Measurements from ENCODE around the gene ARHGAP30.
A peak's percentile ranks its signal among the peaks of the same experiment; 100 is the strongest.
"Not testable (repeated sequence)": the region's sequence is repeated elsewhere in the genome, so short reads cannot be mapped to it uniquely, and the experiment has no call there.

The ARHGAP30 gene

DNA sequence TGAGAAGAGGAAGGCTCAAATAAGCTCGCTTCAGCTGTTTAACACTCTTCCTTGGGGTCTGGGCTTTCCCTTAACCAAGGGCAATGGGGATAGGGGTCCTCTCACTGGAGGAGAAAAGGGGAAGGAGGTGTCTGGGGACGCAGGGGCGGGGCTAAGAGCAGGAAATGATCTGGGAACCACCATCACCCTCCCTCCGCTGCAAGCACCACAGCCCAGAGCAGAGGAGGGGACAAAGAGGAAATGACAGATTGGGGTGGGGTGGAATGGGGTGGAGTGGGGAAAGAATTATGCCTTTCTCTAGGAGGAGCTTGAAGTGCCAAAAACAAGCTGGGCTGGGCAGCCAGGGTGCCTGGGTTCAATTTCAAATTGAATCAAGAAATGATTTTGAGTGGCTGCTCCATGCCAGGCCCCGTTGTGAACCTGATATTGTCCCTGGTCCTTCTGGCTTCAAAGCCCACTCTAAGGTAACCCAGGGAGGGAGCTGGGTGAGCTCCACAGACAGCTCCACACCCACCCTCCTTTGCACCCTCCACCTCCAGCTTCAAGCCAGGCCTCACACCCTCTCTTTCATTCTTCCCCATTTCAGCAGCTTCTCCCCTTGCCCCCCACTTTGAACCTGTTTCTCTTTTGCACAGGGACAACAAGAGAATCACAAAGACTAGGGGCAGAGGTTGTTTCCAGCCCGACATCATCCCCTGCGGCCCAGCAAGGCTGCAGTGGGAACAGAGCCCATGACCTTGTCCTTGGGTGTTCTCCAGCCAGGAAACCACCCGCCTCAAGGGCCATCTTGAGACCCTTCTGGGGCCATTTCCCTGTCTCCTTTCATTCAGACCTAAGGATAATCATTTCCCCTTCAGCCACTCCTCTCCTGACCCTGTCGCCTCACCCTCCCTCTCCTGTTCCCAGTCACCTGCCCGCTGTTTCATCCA lies 1.1 kb downstream of the ARHGAP30 start:
- no peak for FAIRE-seq

DNA sequence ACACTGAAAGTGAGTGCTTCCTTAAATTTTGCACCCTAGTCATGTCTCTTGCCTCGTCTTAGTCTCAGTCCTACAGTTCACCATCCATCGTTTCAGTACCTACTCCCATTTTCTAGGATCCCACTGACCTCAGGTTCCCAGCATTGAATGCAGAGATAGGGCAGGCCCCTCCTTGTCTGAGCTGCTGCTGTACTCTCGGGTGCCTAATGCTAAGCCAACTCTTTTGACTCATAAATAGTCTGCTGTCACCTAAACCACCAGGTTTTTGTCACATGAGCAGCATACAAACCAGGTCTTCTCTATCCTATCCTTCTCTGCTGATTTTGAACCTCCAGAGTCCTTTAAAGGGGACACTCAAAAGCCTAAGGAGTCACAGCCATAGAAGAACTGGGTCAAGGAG lies 3.0 kb downstream of the ARHGAP30 start:
- FAIRE-seq = no peak

DNA sequence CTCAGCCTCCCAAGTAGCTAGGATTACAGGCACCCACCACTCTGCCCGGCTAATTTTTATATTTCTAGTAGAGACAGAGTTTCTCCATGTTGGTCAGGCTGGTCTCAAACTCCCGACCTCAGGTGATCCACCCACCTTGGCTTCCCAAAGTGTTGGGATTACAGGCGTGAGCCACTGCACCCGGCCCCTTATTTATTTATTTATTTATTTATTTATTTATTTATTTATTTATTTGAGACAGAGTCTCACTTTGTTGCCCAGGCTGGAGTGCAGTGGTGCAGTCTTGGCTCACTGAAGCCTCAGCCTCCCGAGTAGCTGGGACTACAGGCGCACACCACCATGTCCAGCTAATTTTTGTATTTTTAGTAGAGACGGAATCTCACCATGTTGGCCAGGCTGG lies 4.0 kb downstream of the ARHGAP30 start:
- not testable (repeated sequence) for FAIRE-seq

DNA sequence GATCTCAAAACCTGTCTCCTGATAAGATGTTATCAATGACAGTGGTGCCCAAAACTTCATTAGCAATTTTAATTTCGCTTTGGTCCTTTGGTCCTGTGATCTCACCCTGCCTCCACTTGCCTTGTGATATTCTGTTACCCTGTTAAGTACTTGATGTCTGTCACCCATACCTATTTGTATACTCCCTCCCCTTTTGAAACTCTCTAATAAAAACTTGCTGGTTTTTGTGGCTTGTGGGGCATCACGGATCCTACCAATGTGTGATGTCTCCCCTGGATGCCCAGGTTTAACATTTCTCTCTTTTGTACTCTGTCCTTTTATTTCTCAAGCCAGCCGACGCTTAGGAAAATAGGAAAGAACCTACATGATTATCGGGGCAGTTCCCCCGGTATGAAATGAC lies 5.8 kb downstream of the ARHGAP30 start:
- not testable (repeated sequence) for FAIRE-seq

DNA sequence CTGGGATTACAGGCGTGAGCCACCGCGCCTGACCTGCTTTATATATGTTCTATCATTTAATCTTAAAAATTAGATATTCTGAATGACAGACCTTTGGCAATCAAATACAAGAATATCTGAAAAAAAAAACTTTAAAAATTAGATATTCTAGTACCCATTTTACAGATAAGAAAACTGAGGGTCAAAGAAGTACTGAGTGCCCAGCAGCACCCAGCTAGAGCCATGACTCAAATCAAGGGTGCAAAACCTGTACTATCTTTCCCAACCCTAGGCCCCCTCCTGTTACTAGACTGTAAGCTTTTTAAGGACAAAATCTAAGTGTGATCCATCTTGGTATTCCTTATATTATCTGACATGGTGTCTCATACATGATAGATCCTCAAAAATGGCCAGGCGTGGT lies 8.3 kb downstream of the ARHGAP30 start:
- FAIRE-seq = no peak

DNA sequence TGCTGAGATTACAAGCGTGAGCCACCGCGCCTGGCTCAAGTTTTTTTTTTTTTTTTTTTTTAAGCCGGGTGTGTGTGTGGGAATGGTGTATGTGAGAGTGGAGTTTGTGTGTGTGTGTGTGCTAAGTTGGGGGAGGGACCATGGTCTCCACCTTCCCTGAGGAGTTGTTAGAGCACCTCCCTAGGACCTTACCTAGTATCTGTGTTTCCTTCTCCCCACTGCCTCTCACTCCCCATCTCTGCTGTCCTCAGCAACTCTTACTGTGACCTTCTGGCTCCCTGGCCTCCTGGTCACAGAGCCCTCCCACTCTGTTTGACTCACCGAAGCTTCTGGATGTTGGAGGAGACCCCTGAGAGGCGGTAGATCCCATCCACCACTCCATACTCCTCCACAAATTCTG lies 10.4 kb downstream of the ARHGAP30 start:
- no peak for FAIRE-seq

DNA sequence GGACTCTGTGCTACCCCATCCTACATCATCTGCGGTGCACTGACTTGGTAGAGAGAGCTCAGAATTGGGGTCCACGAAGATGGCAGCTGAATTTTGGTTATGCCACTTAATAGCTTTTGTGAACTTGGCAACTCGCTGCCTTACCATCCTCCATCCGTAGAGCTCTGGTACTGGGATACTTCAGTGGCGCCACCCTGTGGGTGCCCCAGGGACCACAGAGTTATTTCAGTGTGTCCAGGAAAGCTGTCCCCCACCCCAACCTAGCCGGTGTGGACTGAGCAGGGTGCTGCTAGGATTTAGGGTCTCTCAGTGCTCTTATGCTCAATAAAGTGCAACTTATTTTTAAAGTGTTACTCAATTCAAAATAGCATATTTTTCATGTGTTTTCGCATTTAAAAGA lies 14.9 kb downstream of the ARHGAP30 start:
- FAIRE-seq = no peak

DNA sequence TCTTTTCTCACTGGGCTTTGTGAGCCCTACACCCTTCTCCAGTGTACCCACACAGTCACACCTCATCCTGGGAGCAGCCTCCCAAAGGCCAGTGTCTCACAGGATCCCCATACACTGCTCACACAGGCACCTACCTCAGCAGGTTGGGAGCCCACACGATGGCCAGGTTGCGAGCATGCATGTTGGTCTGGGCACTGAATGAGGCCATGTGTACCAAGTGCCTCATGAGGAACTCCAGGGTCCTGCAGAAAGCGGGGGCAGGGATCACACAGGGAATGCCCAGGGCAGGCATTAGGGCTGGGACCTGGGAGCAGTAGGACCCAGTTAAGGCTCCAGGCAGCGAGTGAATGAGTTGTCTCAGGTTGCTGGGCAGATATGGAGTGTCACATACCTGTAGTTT lies 15.5 kb downstream of the ARHGAP30 start:
- no peak for FAIRE-seq

DNA sequence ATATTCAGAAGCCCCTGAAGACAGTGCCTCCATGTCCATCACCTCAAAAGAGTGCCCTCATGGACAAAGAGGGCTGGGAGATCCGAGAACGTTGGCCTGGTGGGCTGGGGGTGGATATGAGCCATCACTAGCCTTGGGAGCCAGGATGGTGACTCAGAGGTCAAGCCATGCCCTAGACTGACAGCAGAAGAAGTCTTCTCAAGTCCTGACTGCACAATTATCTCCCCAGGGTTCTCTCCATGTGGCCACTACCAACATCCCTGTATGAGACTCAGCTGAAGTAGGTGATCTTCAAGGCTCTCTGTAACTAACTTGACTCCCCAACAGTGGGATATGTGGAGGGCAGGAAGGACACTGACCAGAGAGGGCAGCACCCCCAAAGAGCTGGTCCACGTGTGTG lies 16.8 kb downstream of the ARHGAP30 start:
- FAIRE-seq = no peak

DNA sequence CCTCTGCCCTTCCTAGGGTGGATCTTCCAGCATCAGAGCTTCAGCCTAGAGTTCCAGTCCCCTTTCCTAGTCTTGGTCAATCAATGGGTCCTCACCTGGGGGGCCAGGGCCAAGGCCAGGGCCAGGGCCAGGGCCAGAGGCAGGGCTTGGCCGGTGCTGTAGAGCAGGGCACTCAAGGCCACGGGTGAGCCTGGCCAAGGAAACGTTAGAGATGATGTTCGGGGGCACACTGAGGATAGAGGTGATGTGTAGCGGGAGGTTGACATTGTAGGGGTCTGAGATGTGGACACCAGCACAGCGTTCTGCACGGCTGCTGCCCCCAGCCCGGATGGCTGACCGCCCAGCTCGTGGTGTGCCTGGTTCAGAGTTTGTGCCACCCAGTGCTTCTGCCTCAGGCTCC lies 18.5 kb downstream of the ARHGAP30 start:
- FAIRE-seq = no peak

DNA sequence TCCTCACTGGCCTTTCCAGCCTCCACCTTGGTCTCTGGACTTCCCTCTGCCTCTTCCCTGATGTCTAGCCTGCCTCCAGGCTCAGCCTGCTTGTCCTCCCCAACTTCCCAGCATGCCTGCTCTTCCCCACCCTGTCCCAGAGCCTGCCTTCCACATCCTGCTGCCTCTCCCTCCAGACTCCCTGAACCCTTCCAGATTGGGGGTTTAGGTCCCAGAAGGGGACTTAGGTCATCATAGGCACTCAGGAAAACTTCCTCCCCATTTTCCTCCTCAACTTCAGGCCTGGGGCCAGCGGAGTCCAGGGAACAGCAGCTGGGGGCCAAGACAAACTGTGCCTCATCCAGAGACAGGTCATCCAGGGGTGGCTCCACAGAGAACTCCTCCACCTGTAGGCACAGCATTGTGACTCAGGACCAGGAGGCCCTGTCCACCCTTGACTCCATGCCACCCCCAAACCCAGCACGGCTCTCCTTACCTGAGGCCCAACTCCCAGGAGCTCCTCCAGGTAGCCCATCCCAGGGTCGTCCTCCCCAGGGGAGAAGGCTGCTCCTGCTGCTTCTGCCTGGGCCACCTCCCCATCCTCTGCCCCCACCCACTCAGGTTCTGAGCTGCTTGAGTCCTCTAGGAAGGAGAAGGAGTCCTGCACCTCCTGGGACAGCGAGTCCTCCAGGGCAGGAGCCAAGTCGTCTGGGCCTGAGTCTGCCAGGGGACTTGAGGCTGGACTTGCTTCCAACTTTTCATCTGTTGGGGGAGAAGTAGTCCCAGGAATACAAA lies 20.6 kb downstream of the ARHGAP30 start:
- no peak for FAIRE-seq

DNA sequence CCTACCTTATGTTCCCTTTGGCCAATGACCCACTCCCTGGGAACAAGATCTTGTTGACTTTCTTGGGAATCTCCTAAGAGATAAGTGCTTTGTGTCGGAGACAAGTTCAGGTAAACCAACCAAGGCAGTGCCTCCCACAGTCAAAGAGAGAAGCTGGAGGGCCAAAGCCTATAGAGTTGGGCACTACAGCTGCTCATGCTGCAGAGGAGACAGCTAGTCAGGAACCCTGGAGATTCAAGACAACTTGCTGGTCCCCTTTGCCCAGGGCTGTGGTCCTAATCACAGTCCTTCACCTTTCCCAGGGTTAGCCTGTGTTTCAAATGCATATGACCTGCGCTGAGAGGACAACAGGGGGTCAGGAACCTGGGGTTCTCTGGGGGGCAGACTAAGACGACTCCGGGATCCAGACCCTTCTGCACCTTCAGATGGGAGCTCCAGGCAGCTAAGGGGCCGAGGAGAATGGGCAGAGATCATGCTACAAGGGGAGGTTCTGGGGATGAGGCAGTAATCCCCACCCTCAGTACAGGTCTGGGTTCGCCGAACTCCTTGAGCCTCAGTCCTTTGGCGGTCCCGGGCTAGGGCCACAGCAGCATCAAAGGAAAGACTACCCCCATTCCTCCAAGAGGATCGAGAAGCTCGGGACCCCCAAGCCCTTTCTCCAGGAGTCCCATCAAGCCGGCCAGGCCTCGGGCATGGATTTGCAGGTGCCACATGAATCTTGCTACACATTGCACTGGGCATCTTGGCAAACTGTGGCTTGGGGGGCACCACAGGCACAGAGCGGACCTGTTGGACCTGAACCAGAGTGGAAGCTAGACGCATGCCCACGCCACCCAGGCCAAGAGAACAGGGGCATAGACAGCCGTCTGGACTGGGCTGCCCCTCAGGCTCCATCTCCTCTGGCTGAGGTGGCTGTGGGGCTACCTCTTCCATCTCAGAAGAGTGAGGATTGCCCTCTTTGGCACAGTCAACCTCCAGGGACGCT lies 22.0 kb downstream of the ARHGAP30 start:
- no peak for FAIRE-seq

DNA sequence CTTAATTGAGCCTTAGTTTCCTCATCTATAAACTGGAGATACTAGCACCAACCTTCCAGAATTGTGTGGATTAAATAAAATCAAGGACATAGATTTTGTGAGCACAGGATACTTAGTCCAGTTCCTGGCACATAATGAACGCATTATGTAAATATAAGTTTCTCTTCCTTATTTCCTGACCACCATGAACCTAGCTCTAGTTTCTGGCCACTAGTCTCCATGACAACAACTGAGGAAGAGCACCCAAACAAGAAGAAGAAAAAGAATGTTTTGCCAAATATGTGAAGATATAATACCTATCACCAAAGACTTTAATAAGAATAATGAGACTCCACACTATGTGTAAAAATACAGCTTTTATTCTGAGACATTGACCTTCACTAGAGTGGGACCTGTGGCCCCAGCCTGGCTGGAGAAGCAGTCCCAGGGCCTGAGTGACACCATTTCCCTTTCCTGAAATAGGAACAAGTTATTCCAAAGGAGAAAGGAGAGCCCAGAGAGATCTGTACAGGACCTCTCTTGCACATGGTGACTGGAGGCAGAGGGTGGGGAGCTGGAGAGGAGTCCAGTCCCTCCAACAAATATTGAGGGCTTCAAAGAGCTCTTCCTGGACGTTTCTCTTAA lies 23.0 kb downstream of the ARHGAP30 start:
- peak; percentile 75 for FAIRE-seq

DNA sequence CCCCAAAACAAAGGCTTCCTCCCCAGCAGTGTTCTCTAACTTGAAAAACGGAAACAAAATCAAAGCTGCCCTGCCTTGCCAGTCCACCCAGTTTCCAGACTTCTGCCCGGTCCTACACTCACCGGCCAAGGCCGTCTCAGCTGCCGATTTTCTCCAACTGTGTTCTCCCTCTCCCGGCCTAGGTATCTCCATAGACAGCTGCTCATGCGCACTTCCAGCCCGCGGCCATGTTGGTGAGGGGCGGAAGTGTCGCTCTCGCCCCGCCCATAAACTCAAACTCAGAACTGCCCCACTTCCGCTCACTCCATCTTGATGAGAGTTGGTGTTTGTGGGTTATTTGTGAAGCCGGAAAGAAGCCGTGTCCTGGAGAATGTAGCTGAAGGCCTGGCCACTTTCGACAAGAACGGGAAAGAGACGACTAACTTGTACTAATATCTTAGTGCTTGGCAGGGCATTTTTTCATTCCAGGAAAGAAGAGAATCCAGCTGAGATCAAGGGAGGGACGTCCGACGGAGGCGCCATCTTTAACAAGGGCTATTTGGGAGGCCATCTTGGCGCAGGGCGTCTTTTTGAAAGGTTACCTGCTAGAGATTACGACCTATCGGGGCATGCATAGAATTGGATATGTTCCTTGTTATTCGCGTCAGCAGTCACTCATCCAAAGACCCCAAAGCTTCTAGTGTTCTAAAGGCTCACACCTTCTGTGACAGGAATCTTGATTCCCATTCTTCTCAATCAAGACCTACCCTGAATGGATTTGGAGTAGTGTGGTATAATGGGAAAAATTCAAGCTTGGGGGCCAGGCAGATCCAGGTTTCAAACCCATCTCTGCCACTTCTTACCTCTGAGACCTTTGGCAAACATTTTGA lies 23.7 kb downstream of the ARHGAP30 start, which contains the start of gene USF1:
TSS of gene USF1 (minus strand) at position 242 of the 869 bp plus-strand sequence. CDS start 2,702 bp downstream, outside the sequence.
- FAIRE-seq = peak; percentile 38

DNA sequence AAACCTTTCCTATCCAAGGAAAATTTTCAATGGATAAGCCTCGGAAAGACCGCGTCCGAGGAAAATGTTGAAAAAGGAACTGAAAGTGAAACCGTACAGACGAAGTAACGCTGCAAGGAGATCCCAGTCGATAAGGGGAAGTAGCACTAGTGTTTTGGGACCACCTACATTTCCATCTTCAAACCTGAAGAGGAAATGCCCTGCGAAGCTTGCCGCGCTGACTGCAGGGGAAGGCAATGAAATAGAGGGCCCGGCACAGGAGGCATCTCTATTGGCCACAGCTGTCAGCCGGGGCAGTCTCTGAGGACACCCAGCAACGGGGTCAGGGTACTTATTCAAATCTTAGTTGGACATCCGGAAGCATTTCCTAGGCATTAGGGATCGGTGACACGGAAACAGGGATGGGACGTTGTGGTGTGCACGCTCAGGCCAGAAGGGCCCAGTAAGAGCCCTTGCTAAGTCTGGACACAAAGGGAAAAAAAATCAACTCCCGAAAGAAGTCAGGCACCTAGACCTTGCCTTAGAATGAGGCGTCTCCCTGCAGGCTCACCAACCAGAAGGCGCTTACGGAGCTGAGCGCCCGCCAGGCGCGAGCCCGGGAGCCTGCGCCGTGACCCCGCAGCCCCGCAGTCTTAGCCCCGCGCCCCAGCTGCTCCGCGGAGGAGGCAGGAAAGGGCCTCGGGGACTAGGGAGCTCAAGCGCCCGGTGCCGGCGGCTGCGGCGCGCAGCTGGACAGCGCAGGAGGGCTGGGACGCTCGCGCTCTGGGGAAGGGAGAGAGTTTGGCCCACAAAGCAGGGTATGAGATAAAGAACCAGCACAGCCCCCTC lies 24.6 kb downstream of the ARHGAP30 start:
- FAIRE-seq = peak; percentile 24

DNA sequence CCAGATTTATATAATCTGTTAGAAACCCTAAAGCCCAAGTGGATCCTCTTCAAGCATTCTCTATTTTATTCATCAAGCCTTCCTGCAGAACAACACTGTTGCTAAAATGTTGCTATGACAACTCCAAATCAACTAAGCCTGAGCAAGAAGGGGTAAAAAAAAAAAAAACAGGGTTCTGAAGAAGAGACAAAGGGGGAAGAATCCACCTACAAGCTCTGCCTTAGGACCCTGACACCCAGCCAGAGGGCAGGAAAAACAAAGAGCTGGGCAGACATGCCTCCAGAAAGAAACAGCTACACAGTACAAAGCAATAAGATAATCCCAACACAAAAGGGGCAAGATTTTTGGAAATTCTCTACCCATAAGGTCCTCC lies 25.2 kb downstream of the ARHGAP30 start:
- no peak for FAIRE-seq

DNA sequence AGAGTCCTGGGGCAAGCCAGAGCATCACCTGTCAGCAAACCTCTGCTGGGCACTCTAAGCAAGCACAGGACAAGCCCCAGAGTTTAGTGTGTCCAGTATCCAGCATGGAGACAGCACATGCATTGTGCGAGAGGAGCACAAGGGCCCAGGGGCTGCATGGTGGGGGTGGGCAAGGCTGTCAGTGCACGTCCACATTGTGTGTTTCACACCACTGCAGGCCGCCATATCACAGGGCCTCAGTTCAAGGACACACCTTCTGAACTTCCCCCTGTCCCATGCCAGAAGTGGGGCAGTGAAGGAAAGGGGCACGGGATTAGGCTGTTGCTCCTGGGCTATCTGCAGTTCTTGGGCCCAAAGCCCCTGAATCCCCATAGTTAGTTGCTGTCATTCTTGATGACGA lies 30.1 kb downstream of the ARHGAP30 start:
- FAIRE-seq = no peak

DNA sequence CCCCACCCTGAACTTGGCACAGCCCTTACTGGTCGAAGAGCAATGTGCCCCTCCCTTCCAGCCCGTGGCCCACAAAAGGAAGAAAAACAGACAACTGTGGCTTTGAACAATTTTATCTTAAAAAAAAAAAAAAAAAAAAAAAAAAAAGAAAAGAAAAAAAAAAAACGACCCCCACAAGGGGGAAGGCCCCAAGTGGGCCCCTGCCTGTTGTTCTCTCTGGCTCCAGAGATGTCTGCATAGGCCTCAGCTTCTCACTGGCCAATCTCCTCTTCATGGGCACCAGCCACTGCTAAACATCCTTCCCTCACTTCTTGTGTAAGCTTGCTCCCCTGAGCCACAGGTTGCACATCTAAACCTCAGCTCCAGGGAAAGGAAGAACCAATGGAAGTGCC lies 30.5 kb downstream of the ARHGAP30 start:
- FAIRE-seq = no peak

DNA sequence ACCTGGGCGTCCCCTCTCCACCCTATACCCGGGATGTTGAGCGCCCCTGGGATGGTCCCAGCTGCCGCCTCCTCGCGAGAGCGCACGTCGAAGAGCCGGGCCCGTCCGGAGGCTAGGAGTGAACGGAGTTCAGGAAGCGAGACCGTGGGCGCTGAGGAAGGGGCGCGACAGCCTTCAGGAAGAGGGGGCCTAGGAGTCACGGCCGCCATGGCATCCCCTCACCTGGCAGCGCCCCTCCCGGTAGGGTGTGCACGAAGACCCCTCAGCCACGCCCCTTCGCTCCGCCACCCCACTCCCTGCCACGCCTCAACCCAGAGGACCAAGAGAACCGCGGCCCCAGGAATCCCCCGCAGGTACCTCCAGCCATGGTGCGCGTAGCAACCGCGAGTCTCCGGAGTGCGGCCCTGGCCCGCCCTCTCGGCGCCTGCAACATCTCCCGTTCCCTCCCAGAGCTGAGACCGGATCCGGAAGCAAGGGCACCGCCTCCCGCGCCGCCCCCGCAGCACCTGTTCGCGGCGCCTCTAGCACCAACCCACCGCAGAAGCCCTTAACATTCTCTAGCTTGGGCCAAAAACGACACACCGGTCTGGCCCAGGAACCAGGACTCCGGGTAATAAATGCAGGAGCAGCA lies 31.1 kb downstream of the ARHGAP30 start, which contains the start of gene TSTD1:
TSS of gene TSTD1 (minus strand) at position 442 of the 631 bp plus-strand sequence. CDS start at position 367, 75 bp downstream.
- FAIRE-seq = no peak

All from islet of Langerhans (tissue), 1 donor.